ENCODE measurements around the gene PPP3R2.

PPP3R2 gene

DNA sequence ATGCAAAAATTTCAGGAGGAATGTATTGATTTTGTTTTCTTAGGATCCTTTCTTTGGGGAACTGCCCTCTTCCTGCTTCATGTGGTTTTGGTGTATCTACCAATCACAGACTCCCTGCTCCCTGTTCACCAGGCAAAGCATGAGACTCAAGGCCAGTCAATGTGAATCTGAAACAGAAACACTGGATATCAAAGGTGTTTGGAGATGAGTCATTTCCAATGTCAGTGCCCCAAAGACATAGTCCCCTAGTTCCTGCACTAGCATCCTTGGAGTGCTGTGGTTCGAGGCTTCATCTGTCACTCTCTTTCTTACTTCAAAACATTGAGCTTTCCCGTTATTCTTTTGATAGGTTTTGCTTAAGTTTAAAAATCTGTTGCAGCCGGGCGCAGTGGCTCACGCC, 8.1 kb downstream of the PPP3R2 start:
- no peak for DNase-seq
- Histone ChIP-seq H3K9me3 (no peaks in the 10 kb centered on the region), H3K4me1 (no peaks in the 10 kb centered on the region), H3K36me3 (no peaks in the 10 kb centered on the region), H3K4me3 (ENCODE audit: low read depth, low read length) (no peak overlapping the region), H3K27me3 (peaks cover 4% of the 10 kb centered on the region; the same call in 1 of the 2 replicates)
- no peak for TF ChIP-seq CTCF (IDR thresholded peaks at IDR 0.05; ENCODE audit: low read depth, low read length)

- no peaks in the 10 kb centered on the region for H3K4me1 ChIP-seq
- DNase-seq = no peak
- TF ChIP-seq CTCF (IDR thresholded peaks at IDR 0.05; ENCODE audit: low read depth, low read length) = no peak
- no peak overlapping the region for H3K4me3 ChIP-seq (ENCODE audit: low read depth, low read length)
- peaks cover 4% of the 10 kb centered on the region; the same call in 1 of the 2 replicates for H3K27me3 ChIP-seq
- H3K9me3 ChIP-seq = no peaks in the 10 kb centered on the region
- H3K36me3 ChIP-seq = no peaks in the 10 kb centered on the region
Measured at GRCh38 chr9:101585740-101586139, 9.0 kb downstream of the PPP3R2 start.

DNA sequence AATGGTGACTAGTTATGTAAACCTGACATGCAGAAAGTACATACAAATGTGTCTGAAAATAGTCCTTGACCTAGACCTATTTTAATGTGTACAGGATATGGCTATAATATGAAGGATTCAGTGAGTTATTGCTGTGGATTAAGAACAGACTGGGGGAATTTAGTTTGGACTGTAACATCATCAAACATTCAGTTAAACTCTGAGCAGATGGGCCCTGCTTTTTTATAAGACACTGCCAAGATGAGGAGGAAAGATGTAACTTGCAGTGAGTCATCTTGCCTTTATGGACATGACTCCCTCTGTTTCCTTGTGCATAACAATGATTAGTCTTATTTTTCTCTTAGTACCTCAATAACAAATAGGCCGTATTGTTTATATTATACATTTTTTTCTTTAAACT, 12.2 kb downstream of the PPP3R2 start:
- H3K36me3 ChIP-seq = no peaks in the 10 kb centered on the region
- no peaks in the 10 kb centered on the region for H3K4me1 ChIP-seq
- H3K9me3 ChIP-seq = no peaks in the 10 kb centered on the region
- TF ChIP-seq CTCF (IDR thresholded peaks at IDR 0.05; ENCODE audit: low read depth, low read length) = no peak
- H3K27me3 ChIP-seq = peaks cover 4% of the 10 kb centered on the region; the same call in 1 of the 2 replicates
- no peak overlapping the region for H3K4me3 ChIP-seq (ENCODE audit: low read depth, low read length)
- DNase-seq = no peak

GRCh38 chr9:101579711-101580545, 14.8 kb downstream of the PPP3R2 start:
- Histone ChIP-seq H3K4me3 (ENCODE audit: low read depth, low read length) (no peak overlapping the region), H3K36me3 (no peaks in the 10 kb centered on the region), H3K9me3 (no peaks in the 10 kb centered on the region), H3K27me3 (no peaks in the 10 kb centered on the region), H3K4me1 (no peaks in the 10 kb centered on the region)
- peak; percentile 40 for DNase-seq
- no peak for TF ChIP-seq CTCF (IDR thresholded peaks at IDR 0.05; ENCODE audit: low read depth, low read length)

- H3K36me3 ChIP-seq = no peaks in the 10 kb centered on the region
- no peaks in the 10 kb centered on the region for H3K27me3 ChIP-seq
- no peak for DNase-seq
- no peak overlapping the region for H3K4me3 ChIP-seq (ENCODE audit: low read depth, low read length)
- H3K9me3 ChIP-seq = no peaks in the 10 kb centered on the region
- H3K4me1 ChIP-seq = no peaks in the 10 kb centered on the region
- TF ChIP-seq CTCF (IDR thresholded peaks at IDR 0.05; ENCODE audit: low read depth, low read length) = no peak
Measured at GRCh38 chr9:101578378-101578777, 16.4 kb downstream of the PPP3R2 start.

DNA sequence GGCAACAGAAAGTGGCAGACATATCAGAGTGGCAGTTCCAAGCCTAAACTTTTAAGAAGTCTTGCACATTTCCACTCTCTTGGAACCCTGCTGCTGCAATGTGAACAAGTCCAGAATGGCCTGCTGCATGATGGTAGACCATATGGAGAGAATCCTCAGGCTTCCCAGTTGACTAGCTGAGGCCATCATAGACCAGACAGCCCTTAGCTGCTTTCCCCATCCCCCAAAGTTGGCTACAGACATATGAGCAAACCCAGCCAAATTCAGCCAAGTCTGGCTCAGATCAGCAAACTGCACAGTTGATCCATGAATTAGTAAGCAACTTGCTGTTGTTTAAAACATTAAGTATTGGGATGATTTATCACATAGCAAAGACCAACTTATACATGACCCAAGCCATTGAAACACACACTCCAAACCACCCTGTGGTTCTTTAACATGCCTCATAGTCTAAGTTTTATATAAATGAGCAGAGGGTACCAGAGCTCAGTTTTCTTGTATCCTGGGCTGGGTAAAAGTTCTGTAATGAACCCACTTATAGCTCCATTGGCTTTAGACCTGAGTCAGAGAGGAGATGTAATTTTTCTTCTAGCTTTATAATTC, 19.9 kb downstream of the PPP3R2 start:
- Histone ChIP-seq H3K36me3 (no peaks in the 10 kb centered on the region), H3K4me1 (no peaks in the 10 kb centered on the region), H3K27me3 (no peaks in the 10 kb centered on the region), H3K9me3 (no peaks in the 10 kb centered on the region), H3K4me3 (ENCODE audit: low read depth, low read length) (no peak overlapping the region)
- no peak for TF ChIP-seq CTCF (IDR thresholded peaks at IDR 0.05; ENCODE audit: low read depth, low read length)
- DNase-seq = no peak

All from BE2C (cell line).